ENCODE results near the gene KIAA1328.
"Not testable (repeated sequence)": the region's sequence is repeated elsewhere in the genome, so short reads cannot be mapped to it uniquely, and the experiment has no call there.

The KIAA1328 gene

DNA sequence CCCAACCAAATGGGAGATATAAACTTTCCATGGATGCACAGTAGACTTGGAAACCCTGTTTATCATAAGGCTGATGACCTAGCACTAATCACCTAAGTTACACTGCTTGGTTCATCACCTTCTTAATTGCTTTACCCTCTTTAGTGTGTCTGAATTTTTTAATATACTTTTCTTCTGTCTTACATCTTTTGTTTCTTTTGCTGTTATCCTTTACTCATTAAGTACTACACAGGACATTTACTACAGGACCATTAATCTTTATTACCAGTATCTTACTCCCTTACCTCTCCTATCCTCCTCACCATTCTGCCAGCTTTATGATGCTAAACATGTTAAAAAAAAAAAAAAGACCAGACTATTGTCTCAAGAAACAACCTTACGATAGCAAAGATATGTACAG lies 333.6 kb downstream of the KIAA1328 start:
- no peak for DNase-seq

DNA sequence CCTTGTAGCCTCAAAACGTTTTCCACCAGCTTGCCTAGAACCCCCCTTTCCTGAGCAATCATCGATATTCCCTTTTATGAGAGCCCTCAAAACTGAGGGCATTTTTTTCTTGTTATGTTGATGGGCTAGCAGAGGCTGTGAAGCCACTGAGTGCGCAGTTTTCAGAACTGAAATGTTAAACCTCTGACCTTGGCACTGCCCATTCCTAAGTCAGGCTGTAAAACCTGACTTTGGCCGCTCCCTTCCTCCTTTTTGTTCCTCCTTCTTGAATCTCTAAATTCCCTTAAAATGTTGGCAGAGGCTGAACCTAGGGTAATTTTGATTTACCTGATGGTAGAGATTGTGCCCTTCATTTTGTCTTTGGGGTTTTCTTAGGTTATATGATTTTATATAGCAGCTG lies 334.2 kb downstream of the KIAA1328 start:
- no peak for DNase-seq

DNA sequence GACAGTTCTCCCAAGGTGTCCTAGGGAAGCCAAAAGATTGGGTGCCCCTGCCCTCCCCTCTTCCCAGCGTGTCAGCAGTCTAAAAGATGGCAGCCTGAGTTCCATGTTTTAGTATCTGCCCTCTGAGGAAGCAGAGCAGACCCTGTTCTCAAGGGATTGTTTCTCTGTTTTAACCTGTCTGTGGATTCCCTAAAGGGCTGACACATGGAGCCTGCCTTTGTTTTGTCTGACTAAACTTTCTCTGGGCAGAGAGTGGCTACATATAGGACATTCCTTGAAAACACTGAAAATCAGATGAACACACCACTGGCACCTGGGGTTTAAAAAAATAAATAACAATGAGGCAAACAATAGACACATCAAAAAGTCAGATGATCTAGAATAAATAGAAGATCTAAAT lies 337.6 kb downstream of the KIAA1328 start:
- DNase-seq, result no peak

DNA sequence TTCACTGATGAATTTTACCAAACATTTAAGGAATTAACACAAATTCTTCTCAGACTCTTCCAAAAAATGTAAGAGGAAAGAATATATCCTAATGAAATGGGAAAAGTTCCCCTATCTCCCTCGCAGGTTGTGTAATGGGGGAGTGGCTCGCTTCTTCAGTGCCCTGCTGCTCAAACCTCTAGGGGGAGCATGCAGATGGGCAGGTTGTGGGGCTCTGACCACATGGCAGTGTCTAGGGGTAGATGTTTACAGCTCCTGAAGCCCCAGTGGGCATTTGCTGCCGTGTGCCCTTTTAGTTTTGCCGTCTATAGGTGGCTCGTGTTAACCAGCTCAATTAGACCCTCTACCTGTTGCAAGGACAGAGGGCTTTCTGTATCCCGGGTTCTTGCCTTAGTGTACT lies 338.0 kb downstream of the KIAA1328 start:
- not testable (repeated sequence) for DNase-seq

DNA sequence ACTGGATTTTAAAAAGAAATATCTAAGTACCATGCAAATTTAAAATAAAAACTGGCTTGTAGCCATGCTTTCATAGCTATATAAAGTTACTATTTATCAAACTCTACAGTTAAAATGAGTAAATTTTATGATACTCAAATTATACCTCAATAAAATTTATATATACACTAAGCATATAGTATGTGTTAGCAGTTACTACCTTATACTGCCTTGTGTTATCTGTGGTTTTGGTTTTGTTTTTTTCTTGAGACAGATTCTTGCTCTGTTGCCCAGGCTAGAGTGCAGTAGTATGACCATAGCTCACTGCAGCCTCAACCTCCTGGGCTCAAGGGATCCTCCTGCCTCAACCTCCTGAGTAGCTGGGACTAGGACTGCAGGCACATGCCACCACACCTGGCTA lies 342.1 kb downstream of the KIAA1328 start:
- DNase-seq, result no peak

DNA sequence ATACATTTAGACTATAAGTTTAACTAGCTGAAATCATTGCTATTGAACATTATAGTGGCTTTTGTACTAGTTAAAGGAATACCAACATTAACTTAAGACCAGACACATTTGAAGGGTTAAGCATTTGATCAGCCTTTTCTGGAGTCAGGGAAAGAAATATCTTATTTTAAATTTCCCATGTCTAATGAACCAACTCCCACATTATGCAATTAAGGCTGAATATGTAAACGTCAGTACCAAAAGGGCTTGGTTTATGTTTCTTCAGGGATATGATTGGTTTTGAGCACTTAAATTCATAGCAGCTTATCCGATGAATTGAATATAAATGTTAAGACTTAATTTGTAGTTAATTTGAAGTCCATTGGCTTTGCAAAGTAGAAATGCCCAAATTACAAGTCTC lies 344.5 kb downstream of the KIAA1328 start:
- no peak for DNase-seq

DNA sequence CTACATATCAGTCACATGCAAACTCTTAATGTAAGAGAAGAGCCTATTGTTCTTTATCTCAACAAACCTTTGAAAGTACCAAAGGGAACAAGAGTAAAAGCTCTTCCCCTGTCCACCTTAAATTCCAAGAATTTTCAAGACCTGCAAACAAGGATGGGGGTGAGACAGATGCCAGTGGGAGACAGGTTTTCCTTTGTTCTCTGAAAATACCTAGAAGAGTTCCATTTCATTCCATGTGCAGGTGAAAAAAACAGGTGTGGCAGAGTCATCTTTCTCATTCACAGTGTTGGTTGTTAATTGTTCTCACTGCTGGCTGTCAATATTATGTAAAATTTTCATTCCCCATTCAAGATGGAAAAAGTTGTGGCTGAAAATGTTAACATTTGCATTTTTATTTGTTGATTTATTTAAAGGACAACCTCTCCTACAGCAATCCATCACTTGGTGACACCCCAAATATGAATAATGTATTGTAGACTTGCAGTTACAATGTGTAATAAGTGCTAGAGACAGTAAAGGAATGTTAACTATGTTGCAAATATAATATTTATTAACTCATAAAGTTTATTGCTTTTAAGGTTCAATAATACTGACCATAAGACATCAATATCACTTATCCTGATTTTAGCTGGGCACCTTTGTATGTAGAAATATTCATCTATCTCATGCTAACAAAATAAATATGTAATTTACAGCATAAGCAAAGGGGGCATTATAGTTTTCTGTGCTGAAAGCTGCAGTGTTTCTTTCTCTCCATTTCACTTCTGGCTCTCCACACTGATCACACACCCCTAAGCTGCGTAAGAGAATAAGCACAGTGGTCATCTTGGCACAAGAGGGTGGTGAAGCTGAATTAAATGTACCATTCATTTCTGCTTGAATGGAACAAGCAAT lies 347.0 kb downstream of the KIAA1328 start:
- no peak for DNase-seq

DNA sequence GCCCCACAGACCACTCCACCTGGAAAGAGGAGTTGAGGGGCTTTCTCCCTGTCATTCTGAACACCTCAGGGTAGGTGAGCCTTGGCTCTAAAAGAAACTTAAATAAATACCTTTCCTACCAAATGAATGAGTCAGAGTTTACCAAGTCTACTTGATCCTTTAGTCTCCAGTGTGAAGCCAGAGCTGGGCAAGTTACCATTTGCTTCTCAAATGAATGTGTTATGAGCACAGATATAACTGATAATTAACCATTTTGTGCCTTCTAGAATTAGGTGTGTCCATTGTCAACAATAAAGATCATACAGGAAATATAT lies 347.7 kb downstream of the KIAA1328 start:
- no peak for DNase-seq

DNA sequence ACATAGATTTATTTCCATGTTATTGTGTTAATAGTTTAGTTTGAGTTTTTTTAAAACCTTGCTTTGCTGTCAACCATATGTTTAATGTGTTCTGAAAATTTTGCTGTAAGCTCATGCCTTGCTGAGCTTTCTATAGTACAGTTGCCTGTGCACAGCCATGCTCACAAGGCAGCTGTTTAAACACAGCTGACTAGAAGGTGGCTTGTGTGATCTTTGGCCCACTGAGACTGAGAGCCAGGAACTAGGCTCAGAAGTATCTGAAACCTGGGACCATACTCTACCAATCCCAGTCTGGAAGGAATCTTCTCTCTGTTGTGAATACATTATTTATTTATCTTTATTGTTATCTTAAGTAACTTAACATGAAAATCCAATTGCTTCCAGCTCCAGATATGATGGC lies 350.5 kb downstream of the KIAA1328 start:
- DNase-seq, result no peak

DNA sequence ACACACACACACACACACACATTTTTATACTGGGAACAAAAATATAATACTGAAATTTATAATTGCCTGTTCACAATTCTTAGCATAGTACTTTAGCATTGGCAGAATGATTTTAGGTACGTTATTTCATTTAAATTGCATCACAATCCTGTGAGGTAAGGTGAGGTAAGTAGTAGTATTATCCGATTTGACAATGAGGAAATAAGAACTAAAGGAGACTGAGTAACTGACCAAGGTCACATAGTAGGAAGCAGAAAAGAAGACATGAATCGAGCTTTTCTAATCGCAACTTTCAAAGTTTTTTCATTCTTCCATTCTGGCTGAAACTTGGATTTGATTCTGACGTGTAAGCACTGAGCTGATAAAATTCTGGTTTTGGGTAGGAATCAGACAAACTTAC lies 351.2 kb downstream of the KIAA1328 start:
- DNase-seq, result no peak

DNA sequence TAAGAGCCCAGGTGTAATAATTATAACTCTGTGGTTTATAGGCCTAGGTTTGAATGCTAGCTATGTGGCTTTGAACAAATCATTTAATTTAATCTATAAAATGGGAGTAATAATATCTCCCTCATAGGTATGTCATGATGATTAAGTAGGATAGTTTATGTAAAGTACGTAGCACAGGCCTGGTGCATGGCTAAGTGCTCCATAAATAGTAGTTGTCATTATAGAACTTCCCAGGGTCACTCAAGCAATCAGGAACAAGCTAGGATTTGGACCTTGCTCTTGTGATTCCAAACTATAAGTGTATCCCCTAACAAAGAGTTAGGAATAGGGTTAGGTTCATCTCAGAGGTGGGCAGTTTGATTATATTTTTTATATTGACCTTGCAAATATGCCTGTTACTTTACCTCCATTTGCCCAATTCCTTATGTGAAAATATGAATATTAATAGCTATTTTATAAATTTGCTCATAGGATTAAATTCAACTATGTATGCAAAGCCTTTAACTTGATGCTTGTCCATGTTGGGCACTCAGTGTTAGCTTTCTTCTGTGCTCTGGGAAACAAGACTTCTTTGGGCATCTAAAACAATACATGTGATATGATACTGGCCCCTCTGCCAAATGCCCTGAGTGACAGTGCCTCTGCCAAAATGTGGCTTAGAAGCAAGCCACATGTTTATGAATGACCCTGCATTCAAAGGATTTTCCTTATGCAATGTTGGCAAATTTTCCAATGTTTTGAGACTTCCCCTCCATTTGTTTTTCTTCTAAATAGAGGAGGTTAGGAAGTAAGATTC lies 353.6 kb downstream of the KIAA1328 start:
- DNase-seq, result no peak

DNA sequence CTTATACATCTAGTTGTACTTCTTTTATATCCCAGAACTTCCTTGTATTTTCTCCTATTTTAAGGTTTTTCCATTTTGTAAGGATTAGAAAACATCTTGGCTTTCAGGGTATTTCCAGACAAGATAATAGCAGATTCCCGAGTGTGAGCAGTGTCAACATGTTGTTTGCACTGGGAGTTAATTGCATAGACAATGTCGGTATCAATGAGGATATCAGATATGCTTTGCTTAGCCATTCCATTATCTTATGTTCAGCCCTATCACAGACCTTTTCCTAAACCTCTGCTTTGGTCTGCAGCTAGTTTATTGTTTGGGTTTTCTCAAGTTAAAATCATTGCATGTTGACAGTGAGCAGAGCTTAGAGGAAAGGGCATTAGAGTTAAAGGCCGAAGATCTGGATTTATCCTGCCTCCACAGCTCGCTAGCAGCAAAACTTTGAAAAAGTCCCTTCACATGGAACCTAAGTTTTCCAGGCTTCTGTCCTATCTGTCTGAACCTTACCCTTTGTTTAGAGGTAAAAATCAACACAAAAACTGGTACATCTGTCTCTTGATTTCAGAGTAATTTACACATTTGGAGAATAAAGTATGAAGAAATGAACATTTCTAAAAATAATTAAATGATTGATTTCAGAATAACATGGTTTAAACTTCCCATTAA lies 355.4 kb downstream of the KIAA1328 start:
- no peak for DNase-seq

DNA sequence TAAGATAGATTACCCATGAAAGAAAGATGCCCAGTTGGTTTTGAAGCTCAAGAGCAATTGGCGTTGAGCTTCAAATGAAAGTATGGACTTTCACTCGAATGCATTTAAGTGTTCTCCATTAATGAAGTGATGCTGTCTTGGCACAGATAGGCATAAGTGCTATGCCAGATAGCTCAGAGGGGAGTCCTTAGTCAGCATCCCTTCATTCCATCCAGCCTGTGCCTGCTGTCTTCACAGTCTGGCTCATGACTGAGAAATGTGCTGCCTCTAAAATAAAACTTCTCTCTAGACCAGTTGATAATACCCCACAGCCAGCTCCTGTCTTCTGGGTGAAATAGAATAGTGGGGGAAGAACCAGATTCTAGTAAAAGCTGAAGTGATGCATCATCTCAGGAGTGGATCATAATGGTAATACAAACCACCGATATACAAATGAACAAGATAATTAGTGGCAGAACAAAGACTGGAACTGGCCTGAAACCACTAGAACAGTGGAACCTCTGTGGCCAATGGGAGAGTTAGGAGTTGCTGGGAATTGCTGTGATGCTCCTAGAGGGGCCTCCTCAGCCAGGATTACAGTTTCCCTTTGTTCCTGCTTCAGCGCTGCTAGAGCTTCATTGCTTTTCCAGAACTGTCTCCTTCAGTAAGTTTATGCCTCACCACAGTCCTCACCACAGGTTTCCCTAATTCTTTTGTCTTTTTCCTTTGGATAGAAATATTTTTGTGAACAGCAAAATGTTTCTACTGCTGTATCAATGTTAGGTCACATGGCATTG lies 359.3 kb downstream of the KIAA1328 start:
- DNase-seq, result no peak

DNA sequence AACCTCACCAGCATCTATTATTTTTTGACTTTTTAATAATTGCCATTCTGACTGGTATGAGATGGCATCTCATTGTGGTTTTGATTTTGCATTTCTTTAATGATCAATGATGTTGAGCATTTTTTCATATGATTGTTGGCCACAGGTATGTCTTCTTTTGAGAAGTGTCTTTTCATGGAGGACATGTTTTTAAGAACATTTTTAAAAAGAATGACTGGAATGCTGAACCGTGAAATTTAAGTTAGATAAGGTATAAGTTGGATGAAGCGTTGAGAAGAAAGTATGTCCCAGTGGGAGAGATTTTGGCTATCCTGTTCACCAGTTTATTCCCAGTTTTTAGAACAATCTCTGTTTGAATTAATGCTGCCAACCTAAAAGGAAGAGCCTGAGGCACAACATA lies 370.8 kb downstream of the KIAA1328 start:
- no peak for DNase-seq

DNA sequence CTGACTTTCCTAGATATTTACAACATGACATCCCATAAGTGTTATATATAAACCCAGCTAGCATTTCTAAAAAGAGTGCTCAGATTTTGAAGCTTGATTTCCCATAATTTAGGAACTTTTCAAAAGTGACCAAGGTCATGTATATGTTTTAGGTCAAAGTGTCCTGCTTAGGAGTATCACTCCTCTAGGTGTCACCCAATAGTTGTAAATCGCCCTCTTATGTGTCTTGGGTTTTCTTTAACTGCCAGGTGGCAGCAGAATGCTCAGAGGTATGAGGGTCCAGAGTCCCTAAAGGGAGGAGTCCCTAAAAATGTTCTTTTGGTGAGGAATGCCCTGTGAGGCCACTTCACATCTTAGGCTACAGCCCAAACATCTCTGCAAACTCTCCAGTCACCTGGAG lies 378.4 kb downstream of the KIAA1328 start:
- DNase-seq, result no peak

DNA sequence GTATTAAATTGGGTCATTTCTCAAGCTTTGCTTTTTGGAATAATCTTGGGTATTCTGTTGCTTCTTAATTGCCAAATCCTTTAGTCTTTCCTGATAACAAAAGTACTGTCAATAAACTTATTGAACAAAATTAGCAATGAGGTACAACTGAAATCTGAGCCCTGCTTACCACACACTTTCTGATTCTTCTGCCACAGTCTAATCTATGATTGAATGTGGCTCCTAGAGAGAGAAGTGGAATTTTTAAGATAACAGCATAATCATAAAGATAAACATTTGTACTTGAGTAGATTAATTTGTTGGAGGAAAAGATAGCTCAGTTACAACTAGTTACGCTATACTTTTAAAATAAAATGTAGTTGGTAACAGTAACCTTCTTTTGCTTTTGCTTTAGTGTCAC lies 381.9 kb downstream of the KIAA1328 start:
- no peak for DNase-seq

DNA sequence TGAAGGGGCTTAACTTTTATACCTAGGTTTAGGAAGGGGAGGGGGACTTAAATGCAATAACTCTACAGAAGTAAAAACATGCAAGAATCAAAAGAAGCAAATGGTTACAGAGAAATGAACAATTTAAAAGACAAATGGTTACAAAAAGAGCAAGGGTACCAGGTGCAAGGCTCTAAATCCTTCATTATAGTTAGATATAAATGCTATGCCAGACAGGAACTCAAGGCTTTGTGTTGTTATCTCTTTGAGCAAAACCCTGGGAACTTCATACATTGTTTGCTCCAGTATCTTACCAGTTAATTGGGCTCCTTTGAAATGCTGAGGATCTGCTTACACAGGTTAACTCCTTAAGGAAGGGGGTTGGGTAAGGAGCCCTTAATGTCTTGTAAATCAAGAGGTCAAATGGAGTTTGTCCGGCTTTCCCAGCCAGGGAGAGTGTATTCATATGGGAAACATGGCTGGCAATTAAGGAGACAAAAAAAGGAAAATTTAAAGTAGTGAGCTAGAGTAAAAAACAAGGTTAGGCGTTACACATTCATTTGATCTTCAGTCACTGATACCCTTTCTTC lies 389.2 kb downstream of the KIAA1328 start:
- no peak for DNase-seq

DNA sequence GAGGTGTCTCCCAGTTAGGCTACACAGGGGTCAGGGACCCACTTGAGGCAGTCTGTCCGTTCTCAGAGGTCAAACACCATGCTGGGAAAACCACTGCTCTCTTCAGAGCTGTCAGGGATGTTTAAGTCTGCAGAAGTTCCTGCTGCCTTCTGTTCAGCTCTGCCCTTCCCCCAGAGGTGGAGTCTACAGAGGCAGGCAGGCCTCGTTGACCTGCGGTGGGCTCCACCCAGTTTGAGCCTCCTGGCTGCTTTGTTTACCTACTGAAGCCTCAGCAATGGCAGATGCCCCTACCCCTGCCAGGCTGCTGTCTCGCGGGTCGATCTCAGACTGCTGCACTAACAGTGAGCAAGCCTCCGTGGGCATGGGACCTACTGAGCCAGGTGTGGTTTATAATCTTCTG lies 390.3 kb downstream of the KIAA1328 start:
- DNase-seq, result no peak

DNA sequence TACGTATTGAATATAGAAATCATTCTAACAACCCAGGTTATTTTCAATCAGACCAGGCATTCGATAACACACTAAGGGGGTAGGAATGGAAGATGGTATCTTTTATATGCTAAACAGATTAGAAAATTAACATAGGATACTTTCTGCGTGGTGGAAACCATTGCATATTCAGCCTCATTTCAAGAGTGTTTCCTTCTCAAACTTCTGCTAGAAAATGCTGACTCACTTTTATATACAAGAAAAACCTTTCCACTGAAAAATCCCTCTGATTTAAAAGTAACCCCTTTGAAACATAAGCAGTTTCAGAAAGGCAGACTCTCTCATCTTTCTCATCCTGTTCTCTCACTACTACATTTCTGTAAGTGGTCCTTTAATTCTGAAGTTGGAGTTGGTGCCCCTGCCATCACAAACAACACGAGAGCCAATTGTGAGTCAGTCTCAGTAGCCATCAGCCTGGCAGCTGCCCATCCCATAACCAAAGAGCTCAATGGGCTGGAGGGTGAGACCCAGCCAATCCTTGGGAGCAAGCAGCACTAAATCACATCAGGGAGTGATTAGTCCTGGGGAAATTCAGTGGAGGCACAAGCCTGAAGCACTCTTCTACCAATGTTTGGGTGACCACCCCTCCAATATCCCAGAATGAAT lies 393.5 kb downstream of the KIAA1328 start:
- DNase-seq, result no peak

DNA sequence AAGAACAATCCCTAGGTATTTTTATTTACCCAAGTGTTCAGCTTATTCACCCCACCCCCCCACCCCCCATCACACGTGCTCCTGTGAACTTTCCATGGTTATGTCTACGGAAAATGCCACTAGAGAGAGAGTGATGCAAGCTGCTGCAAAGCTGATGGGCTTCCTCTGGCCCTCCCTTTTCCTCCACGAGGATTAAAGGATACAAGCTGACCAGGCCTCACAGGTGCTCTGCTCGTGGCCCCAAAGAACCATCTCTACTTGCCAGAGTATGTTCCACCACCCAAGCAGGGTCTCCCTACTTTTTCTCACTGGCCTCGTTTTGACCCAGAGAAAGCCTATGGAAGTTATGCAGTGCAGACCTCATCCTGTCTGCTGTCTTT lies 394.1 kb downstream of the KIAA1328 start:
- DNase-seq, result no peak

DNA sequence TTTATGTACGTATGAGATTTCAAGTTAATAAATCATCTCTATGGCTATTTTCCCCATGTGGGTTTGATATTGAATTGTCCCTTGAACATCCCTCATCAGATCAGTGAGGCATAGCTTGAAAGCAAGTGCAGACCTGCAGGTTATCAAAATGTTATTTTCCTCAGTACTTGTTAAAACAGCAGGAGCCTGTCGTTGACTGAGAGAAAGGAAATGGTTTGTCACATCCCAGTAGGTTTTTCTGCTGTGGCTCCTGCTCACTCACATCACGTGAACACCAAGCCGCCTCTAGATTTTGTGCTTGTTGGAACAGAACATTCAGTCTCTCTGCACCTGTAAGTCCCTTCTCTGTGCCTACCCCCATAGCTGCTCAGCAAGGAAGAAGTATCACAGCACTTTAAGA lies 396.4 kb downstream of the KIAA1328 start:
- no peak for DNase-seq

DNA sequence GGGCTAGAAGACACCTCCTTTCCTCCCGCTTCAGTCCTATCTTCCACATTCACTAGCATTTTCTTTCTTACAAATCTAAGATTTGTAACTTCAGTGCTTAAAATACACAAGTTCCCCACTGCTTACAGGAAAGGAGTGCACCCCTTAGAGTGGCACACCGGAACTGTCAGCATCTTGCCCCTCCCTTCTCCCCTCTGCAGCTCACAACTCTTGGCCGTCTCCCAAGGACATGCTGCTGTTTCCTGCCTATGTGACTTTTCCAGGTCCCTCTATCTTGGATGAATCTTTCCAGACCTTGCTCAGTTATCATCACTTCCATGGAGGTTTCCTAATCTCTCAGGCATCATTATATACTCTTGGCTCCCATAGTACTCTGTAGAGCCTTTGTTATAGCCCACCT lies 401.8 kb downstream of the KIAA1328 start:
- no peak for DNase-seq

Data from NCI-H2171 (cell line).